Activated effector memory CD4-positive, alpha-beta T cell treated with anti-CD3 and anti-CD28 coated beads, Interleukin-2, amount 50 U/mL, for 16 hours (primary cell): ENCODE data around the gene CREB3L4.
A peak's percentile ranks its signal among the peaks of the same experiment; 100 is the strongest.
"Not testable (repeated sequence)": the region's sequence is repeated elsewhere in the genome, so short reads cannot be mapped to it uniquely, and the experiment has no call there.

Experiments
- DNase-seq: peaks from one replicate; pipeline ENCODE4 v3.0.0-alpha.2; 2020

CREB3L4 gene

GRCh38 chr1:153959454-153959853 lies 8.2 kb upstream of the CREB3L4 start:
- no peak for DNase-seq

GRCh38 chr1:153960206-153960605 lies 7.5 kb upstream of the CREB3L4 start:
- DNase-seq = no peak

DNA sequence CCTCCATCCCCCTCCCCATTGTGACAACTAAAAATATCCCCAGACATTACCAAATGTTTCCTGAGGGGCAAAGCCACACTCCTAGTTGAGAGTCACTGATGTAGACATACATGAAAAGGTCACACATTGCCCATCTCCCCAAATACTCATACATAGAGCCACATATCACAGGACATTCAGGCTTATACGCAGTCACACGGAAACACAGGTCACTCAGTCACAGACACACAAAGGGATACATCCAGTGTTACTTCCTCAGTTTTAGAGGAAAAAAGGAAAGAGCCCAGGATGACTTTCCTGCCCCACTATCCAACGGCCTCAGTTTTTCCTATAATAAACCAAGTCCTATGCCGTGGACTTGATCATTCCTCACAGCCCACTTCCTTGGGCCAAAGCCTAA lies 6.3 kb upstream of the CREB3L4 start:
- no peak for DNase-seq

GRCh38 chr1:153962088-153963029 lies 5.3 kb upstream of the CREB3L4 start:
- DNase-seq = no peak

GRCh38 chr1:153963030-153963849 lies 4.5 kb upstream of the CREB3L4 start, which contains the start of gene SLC39A1:
TSS of gene SLC39A1 (minus strand) at chr1:153963537. CDS start at chr1:153962715, 822 bp downstream.
- DNase-seq = peak; percentile 97

DNA sequence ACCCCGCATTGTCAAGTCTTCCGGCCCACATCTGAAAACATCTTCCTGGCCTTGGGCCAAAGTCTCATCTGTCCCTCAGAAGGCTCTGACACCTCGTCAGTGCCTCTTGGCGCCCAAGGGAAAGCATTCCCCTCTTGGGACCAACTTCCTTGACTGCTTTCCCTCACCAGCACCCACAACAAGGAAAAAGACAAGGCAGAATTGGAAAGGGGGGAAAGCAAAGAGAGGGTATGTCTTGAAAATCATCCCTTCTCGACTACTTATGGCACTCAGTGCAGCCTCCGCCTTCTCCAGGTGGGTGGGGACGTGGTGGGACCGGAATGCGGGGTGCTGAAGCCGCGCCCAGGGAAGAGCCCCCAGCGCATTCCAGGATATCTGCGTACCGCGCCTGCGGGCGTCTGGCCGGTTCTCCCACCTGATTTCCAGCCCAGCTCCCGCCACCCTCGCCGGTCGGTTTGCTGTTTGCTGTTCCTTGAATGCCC lies 3.8 kb upstream of the CREB3L4 start:
- DNase-seq = no peak

- no peak for DNase-seq
Measured at GRCh38 chr1:153968000-153968363, 280 bp downstream of the CREB3L4 start.

DNA sequence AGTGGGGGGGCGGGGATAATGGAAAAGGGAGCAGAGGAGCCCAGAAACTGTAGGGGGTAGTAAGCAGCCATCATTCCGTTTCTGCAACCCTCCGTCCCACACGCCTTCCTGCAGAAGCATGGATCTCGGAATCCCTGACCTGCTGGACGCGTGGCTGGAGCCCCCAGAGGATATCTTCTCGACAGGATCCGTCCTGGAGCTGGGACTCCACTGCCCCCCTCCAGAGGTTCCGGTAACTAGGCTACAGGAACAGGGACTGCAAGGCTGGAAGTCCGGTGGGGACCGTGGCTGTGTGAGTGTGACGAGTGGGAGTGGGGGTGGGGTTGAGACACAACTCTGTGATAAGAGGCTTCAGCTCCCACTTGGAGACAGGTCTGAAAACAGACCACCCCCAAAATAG lies 706 bp downstream of the CREB3L4 start:
- DNase-seq = no peak

DNA sequence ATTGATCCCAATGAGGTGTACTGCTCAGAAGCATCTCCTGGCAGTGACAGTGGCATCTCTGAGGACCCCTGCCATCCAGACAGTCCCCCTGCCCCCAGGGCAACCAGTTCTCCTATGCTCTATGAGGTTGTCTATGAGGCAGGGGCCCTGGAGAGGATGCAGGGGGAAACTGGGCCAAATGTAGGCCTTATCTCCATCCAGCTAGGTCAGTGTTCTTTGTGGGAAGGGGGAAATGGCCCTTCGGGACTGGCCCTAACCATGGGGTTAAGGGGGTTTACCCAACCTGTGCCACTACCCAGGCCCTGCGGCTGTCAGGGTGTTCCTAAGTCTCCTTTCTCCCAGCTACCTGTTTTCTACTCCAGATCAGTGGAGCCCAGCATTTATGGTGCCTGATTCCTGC lies 1.3 kb downstream of the CREB3L4 start:
- no peak for DNase-seq

DNA sequence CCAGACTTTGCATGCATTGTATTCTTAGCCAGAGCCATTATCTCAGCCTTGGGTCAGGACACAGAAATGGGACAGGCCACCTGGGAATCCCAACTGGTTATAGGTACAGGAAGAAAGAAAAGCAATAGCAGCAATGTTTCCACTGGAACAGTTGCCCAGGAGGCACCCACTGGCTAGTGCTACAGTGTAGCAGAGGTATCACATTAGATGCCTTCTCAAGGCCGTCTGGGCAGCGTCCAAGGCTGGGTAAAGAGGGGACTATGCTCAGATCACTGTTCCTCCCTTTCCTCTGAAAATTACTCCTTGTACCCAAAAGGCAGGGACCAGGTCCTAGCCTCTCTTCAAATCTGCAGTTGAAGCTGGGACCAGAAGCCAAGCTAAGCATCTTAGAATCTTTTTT lies 2.6 kb downstream of the CREB3L4 start:
- no peak for DNase-seq

- DNase-seq = no peak
Measured at GRCh38 chr1:153973071-153973470, 5.4 kb downstream of the CREB3L4 start.

GRCh38 chr1:153973525-153973924 lies 5.8 kb downstream of the CREB3L4 start:
- no peak for DNase-seq

GRCh38 chr1:153976819-153977249 lies 9.1 kb downstream of the CREB3L4 start:
- no peak for DNase-seq

DNA sequence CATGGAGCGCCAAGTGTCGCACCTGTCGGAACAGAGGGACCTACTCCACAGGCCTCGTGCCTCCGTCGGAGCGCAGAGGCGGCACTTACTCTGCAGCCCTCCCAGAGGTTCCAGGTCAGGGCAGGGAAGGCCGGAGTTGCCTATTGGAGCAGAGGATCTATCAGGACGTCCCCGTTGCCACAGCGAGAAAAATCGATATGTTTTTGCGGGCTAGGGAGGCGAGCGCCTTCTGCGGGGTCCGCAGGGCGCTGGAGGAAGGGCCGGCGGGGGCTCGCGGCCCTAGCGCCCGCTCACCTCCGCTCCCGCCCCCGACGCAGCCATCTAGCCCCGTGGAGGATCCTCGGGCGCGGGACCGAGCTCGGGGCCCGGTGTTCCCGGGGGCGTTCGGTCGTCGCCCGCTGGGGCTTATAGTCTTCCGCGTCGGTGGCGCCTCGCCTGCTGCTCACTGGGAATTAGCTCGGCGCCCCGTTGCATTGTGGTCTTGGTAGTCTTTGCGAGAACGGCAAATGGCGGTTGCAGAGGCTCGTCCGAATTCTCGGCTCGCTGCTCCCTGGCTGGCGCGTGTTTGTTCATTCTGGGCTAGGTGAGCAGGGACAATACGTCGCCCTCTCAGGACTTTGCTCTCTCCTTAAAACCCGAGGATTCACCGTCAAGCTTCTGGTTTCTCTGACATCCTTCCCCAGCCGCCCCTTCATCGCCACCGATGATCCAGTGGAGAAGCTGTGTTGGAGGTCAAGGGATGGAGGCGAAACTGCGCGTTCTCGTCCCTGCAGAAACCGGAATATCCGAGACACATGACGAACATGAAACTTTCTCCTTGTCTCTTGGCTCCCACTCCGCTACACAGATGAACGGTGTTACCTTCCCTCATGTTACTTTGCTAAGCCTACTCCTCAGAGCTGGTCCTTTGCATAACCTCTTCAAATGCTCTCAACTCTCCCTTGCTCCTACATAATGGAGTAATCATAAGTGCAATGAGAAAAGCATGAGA lies 9.8 kb downstream of the CREB3L4 start, which contains the start of gene JTB:
JTB (minus strand) TSS at position 425 of the 991 bp plus-strand sequence; CDS start at position 3, 422 bp downstream.
- peak; percentile 94 for DNase-seq

- no peak for DNase-seq
Measured at GRCh38 chr1:153978274-153978909, 10.7 kb downstream of the CREB3L4 start.

DNA sequence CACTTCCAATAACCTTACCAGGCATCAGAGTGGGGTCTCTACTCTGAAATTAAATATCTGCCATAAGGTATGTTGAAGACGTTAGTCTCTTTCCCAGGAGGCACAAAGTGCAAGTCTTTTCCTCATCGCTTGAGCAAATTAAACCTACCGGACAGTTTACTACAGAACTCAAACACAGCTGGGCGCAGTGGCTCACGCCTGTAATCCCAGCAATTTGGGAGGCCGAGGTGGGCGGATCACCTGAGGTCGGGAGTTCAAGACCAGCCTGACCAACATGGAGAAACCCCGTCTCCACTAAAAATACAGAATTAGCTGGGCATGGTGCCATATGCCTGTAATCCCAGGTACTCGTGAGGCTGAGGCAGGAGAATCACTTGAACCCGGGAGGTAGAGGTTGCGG lies 11.4 kb downstream of the CREB3L4 start:
- DNase-seq = not testable (repeated sequence)

DNA sequence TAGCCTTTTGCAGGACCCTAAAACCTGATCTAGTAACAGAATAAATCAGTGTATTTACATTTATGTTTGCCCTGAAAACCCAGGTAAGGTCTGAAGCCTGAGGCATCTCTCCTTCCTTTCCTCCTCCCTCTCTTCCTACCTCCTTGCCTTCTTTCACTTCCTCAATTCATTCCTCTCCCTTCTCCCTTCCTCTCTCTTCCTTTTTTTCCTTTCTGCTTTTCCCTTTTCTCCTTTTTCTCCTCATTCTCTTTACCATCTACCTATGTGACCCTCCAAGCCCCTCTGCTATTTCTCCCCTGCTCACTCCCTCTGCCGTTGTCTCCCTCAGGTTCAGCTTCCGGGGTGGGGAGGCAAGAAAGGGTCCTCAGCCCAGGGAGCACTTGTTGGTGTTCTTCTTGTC lies 14.0 kb downstream of the CREB3L4 start:
- not testable (repeated sequence) for DNase-seq

DNA sequence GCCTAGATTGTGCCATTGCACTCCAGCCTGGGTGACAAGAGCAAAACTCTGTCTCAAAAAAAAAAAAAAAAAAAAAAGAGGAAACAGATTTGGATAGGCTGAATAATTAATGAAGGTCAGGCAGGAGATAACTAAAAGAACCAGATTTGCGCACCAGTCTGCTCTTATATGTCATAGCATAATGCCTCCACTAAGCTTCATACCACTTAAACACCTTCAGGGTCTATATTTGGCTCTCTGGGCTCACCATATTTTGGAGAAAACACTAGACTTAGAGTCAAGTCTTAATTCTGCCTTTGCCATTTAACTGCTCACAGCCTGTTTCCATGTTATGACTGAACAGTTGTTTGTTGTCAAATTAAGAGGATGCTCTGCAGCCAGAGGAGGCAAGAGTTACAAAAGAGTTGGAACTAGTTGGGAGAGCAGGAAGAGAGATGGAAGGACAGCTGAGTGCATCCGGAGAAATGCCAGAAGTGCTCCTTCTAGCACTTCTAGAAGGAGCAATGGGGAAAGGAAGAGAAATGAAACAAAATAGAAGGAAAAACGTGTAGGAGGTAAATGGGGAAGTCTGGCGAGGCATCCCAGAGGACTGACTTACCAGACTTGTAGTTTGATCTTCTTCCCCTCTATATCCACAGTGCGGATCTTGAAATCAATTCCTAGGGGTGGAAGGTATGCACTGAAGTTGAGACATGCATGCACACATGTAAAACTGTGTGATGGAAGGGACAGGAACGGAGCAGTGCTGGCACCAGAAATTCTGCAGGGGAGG lies 16.6 kb downstream of the CREB3L4 start:
- no peak for DNase-seq

- peak; percentile 75 for DNase-seq
Measured at GRCh38 chr1:153985341-153985912, 17.7 kb downstream of the CREB3L4 start.
